Epidermal melanocyte (primary cell): Measurements from ENCODE around the gene SMARCC1.
A peak's percentile ranks its signal among the peaks of the same experiment; 100 is the strongest.

Source experiments
- DNase-seq: peaks from one replicate; pipeline ENCODE4 v3.0.0; 2011; ENCODE audit warnings: low spot score; ENCODE audit not compliant: insufficient read length

The SMARCC1 gene

GRCh38 chr3:47705391-47705790 lies 76.3 kb downstream of the SMARCC1 start:
- DNase-seq: no peak

- DNase-seq: no peak
Observed at GRCh38 chr3:47704237-47704612, 77.5 kb downstream of the SMARCC1 start.

- no peak for DNase-seq
Observed at GRCh38 chr3:47701388-47701787, 80.3 kb downstream of the SMARCC1 start.

GRCh38 chr3:47692158-47692557 lies 89.5 kb downstream of the SMARCC1 start:
- DNase-seq: no peak

- DNase-seq: no peak
Observed at GRCh38 chr3:47688488-47688887, 93.2 kb downstream of the SMARCC1 start.

GRCh38 chr3:47685037-47685436 lies 96.7 kb downstream of the SMARCC1 start:
- DNase-seq: no peak

- no peak for DNase-seq
Observed at GRCh38 chr3:47681016-47681415, 100.7 kb downstream of the SMARCC1 start.

GRCh38 chr3:47678446-47679338 lies 103.0 kb downstream of the SMARCC1 start:
- no peak for DNase-seq

- no peak for DNase-seq
Observed at GRCh38 chr3:47669026-47669749, 112.5 kb downstream of the SMARCC1 start.

GRCh38 chr3:47666118-47666517 lies 115.6 kb downstream of the SMARCC1 start:
- DNase-seq: no peak

- peak; percentile 48 for DNase-seq
Observed at GRCh38 chr3:47664519-47664918, 117.2 kb downstream of the SMARCC1 start.

GRCh38 chr3:47663630-47664240 lies 118.0 kb downstream of the SMARCC1 start:
- no peak for DNase-seq

GRCh38 chr3:47661121-47661752 lies 120.5 kb downstream of the SMARCC1 start:
- DNase-seq: no peak

- no peak for DNase-seq
Observed at GRCh38 chr3:47658444-47658843, 123.2 kb downstream of the SMARCC1 start.

- no peak for DNase-seq
Observed at GRCh38 chr3:47652142-47652541, 129.6 kb downstream of the SMARCC1 start.

GRCh38 chr3:47650294-47650693 lies 131.4 kb downstream of the SMARCC1 start:
- no peak for DNase-seq

GRCh38 chr3:47647550-47647949 lies 134.1 kb downstream of the SMARCC1 start:
- DNase-seq: no peak

GRCh38 chr3:47646362-47646761 lies 135.3 kb downstream of the SMARCC1 start:
- DNase-seq: no peak

- no peak for DNase-seq
Observed at GRCh38 chr3:47645551-47645950, 136.1 kb downstream of the SMARCC1 start.

- DNase-seq: no peak
Observed at GRCh38 chr3:47643092-47643491, 138.6 kb downstream of the SMARCC1 start.

- no peak for DNase-seq
Observed at GRCh38 chr3:47641739-47642138, 140.0 kb downstream of the SMARCC1 start.

GRCh38 chr3:47636921-47637320 lies 144.8 kb downstream of the SMARCC1 start:
- DNase-seq: no peak
